ENCODE data around the gene MADCAM1.
"Not testable (repeated sequence)": the region's sequence is repeated elsewhere in the genome, so short reads cannot be mapped to it uniquely, and the experiment has no call there.

Gene MADCAM1

GRCh38 chr19:465056-465816, 31.1 kb upstream of the MADCAM1 start:
- DNase-seq: no peak

DNA sequence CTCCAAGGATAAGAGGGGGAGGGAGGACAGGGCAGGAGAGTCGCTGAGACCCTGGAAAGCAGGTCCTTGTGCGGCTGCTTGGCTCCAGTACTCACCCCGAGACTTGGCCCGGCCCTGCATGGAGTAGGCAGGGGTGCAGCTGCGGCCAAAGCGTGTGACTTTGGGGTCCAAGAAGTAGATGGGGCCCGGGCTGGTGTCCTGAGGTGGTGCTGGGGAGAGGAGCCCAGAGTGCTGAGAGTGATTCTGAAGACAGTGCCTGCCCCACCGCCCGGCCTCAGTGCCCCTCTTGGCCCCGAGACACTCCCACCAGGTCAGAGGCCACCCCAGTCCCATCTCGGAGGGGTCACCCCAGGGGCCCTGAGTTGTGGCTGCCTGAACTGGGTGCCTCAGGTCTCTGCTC, 28.7 kb upstream of the MADCAM1 start:
- DNase-seq: no peak

DNA sequence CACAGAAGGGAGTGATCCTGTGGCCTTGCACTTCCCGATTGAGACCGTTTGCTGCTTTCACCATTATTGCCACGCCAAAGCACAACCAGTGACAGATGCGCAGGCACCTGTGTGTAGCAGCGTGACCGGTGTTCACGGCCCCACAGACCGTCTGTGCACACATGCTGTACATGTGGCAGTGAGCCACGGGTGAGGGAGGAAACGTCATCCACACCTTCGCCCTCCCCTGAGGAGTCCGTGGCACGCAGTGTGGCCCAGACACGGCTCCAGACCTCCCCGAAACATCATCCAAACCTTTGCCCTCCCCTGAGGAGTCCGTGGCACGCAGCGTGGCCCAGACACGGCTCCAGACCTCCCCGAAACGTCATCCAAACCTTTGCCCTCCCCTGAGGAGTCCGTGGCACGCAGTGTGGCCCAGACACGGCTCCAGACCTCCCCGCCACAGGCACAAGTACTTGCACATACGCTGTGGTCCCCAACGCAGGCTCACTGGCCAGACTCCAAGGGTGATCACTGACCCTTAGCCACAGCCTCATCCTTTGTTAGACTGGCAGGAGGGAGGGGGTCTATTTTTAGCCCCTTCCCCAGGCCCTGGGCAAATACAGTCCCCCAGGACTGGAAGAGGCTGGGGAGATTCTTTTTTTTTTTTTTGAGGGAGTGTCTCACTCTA, 27.6 kb upstream of the MADCAM1 start:
- DNase-seq: no peak

GRCh38 chr19:469833-470232, 26.5 kb upstream of the MADCAM1 start:
- no peak for DNase-seq

- no peak for DNase-seq
Observed at GRCh38 chr19:470701-471100, 25.6 kb upstream of the MADCAM1 start.

- DNase-seq: peak; percentile 38
Observed at GRCh38 chr19:472005-472858, 24.1 kb upstream of the MADCAM1 start.

- no peak for DNase-seq
Observed at GRCh38 chr19:474126-475078, 21.9 kb upstream of the MADCAM1 start.

DNA sequence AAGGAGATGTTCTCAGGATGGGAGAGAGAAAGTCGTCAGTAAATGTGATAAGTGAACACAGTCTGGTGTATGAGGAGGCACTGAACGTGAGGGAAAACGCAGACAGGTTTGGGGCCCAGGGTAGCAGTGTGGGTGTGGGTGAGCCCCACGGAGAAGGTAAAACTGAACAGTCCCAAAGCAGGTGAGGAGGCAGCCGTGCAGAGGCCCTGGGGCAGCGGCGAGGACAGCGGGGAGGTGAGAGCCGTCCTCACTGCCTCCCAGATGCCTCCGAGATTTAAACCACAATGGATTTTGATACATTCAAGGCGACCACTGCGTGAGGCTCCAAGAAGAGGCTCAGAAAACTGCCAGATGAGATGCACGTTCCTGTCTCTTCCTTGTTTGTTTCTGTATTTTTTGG, 20.9 kb upstream of the MADCAM1 start:
- DNase-seq: no peak

GRCh38 chr19:478236-478903, 17.9 kb upstream of the MADCAM1 start:
- no peak for DNase-seq

DNA sequence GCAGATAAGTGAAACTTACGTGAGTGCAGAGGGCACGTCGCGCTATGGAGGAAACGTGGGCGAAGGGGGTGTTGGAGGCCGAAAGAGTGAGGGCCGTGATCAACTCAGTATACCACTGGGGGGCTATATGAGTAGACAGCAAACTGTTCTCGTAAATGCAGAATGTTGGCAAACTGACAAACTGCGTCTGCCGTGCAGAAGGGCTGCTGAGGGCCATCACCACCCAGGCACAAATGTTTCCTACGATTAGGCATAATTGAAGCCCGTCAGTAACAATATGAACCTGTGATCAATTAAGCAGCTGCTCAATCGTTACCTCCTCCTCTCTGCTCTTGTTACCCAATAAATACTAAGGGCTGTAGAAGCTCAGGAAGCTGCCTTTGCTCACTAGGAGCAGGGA, 17.3 kb upstream of the MADCAM1 start:
- no peak for DNase-seq

- DNase-seq: no peak
Observed at GRCh38 chr19:480016-480855, 16.1 kb upstream of the MADCAM1 start.

GRCh38 chr19:481100-481499, 15.2 kb upstream of the MADCAM1 start:
- DNase-seq: not testable (repeated sequence)

- no peak for DNase-seq
Observed at GRCh38 chr19:482186-483041, 13.9 kb upstream of the MADCAM1 start.

DNA sequence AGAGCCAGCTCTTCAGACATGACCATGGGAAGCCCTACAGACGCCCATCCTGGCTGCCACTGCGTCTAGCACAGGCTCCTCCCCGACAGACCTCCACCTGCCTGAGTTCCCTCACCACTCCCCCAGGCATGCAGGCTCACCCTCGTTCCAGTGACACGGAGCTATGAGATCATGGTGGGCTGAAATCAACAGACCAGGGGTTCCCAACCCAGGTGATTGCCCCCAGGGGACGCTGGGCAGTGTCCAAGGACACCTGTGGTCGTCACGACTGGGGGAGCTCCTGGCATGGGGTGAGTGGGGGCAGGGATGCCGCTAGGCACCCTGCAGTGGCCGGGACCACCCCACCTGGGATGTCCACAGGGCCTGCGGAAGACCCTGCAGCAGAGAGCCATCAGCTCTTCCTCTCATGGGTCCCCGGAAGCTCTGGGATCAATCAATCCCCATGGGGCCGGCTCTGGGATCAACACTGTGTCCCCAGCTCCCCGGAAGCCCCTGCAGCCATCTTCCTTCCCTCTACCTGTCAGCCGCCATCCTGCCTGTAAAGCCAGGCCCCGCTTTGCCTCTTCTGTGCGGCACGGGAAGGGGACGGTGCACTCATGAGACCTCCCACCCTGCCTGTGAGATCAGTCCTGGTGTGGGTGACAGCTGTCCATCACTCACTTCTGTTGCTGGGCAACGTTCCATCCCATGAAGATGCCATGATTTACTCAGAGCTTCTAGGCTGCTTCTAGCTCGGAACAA, 12.8 kb upstream of the MADCAM1 start:
- no peak for DNase-seq

DNA sequence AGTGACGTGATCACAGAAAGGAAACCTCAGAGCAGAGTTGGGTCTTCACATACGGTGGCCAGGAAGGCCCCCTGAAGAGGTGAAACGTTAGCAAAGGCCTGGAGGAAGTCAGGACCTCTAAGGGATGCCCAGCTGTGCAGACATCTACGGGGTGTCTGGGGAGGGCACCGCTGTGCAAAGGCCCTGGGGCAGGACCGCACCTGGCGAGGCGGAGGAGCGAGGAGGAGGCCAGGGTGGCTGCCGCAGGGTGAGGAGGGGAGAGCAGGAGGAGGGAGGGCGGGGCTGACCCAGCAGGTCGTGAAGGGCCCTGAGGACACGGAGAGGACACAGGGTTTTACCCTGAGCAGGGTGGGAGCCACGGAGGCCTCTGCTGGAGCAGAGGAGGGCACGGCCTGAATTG, 11.8 kb upstream of the MADCAM1 start:
- no peak for DNase-seq

GRCh38 chr19:485077-485476, 11.2 kb upstream of the MADCAM1 start:
- DNase-seq: no peak

DNA sequence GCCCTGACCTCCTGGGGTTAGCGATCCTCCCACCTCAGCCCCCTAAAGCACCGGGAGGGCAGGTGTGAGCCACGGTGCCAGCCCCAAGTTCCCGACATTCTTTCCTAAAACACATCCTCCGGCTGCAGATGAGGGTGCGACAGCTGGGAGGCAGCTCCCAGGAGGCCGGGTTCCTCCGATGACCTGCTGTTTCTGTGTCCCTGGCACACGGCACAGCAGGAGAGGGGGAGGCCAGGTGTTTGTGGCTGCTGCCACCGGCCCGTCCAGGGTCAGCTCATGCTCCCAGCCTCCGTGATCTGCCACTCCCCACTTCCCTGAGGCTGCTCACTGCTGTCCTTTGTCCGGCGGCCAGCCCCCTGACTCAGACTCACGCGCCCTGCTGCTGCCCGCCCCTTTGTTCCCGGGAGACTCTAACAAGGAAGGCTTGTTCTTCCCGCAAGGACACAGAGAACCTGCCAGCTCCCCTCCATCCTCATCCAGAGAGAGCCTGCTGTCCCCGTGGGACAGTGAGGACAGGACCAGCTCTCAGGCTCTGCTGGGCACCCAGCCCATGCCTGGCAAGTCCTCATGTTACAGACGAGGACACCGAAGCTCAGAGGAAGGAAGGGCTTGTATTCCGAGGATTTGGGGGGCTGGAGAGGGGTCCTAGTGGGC, 10.6 kb upstream of the MADCAM1 start:
- DNase-seq: peak; percentile 59

All from T1000 (cell line).